Large intestine (tissue), 3 donors: ENCODE data around the gene DGKG. TPM values are rescaled to one million over a fixed set of nuclear protein-coding genes. Genes with fewer than 3 reads are reported as not detected.

Experiments used
- DNase-seq, 2 donors: peaks; one replicate each; pipeline versions ENCODE4 v3.0.0 to v3.0.0-alpha.2; 2013
- H3K27ac ChIP-seq: one replicate; pipeline ENCODE4 v1.5.1; 2013; ENCODE audit warnings: low read length
- H3K27me3 ChIP-seq: 2 replicates; pipeline ENCODE4 v1.6.1; 2013; ENCODE audit warnings: low read length; ENCODE audit not compliant: control insufficient read depth, insufficient read depth
- H3K36me3 ChIP-seq: 2 replicates; pipeline ENCODE4 v1.6.1; 2013; ENCODE audit warnings: low read length; ENCODE audit not compliant: control insufficient read depth, insufficient read depth
- H3K4me1 ChIP-seq: one replicate; pipeline ENCODE4 v1.6.1; 2013; ENCODE audit warnings: low read length; ENCODE audit not compliant: control insufficient read depth, insufficient read depth
- H3K4me3 ChIP-seq: one replicate; pipeline ENCODE4 v1.5.1; 2013; ENCODE audit warnings: low read length
- H3K9me3 ChIP-seq: one replicate; pipeline ENCODE4 v1.6.1; 2013; ENCODE audit warnings: mild to moderate bottlenecking, low read depth, low read length, moderate library complexity; ENCODE audit not compliant: control insufficient read depth
- WGBS: methylation state at CpG from one replicate; pipeline ENCODE4 v1.1.5; 2013; ENCODE audit warnings: low lambda C conversion rate; ENCODE audit not compliant: insufficient coverage; 5-methylcytosine and 5-hydroxymethylcytosine counted together
- polyA plus RNA-seq: library from polyadenylated mRNA; unstranded; fragments of 120-200 nt; gene quantifications from one replicate; pipeline ENCODE4 v1.2.1, GENCODE V29; 2013

The DGKG gene
- polyA plus RNA-seq, 1 donor = 4.8 TPM

DNA sequence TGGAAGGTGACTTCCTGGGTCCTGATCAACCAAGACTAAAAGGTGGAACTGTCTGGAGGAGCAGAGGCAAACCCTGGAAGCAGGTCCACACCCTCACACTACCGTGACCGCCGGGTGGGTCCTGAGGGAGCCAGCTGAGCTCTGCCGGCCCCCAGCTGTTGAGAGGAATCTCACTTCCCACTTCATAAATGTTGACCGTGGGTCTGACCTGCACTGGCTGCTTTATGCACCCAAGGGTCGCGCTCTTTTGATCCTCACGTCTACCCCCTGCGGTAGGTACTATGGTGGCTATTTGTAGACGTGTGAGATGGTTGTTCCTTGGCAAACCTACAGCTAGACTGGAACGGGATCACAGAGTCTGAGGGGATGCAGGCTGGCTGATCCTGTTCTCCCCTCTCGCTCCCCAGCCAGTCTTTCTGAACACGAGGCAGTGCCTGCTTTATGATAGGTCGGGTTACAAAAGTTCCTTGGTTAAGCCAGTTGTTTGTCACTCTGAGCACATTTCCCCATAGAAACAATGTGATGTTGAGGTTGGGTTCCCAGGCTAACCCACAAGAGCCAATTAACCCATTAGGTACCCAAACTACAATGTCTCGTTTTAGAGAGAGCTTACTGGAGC, 140.2 kb downstream of the DGKG start:
- no CpG with 5 or more reads among the region's 15 CpGs for WGBS
- peaks cover 11% of the 10 kb centered on the region for H3K27me3 ChIP-seq
- no peak overlapping the region for H3K4me3 ChIP-seq
- H3K9me3 ChIP-seq = no peaks in the 10 kb centered on the region
- no peak for DNase-seq
- H3K27ac ChIP-seq = no peak overlapping the region
- H3K36me3 ChIP-seq = no peaks in the 10 kb centered on the region
- no peaks in the 10 kb centered on the region for H3K4me1 ChIP-seq

- DNase-seq = no peak
- Histone ChIP-seq H3K27ac (no peak overlapping the region), H3K9me3 (no peaks in the 10 kb centered on the region), H3K4me1 (no peaks in the 10 kb centered on the region), H3K4me3 (no peak overlapping the region), H3K27me3 (peaks cover 8% of the 10 kb centered on the region), H3K36me3 (no peaks in the 10 kb centered on the region)
- WGBS = no CpG with 5 or more reads among the region's 12 CpGs
These were observed 141.0 kb downstream of the DGKG start for GRCh38 chr3:186220911-186221645.

GRCh38 chr3:186220365-186220764, 141.7 kb downstream of the DGKG start:
- WGBS = no CpG with 5 or more reads among the region's 6 CpGs

GRCh38 chr3:186219211-186219638, 142.8 kb downstream of the DGKG start:
- no peak for DNase-seq
- no CpG with 5 or more reads among the region's 7 CpGs for WGBS
- Histone ChIP-seq H3K36me3 (no peaks in the 10 kb centered on the region), H3K27me3 (peaks cover 6% of the 10 kb centered on the region), H3K4me1 (no peaks in the 10 kb centered on the region), H3K4me3 (no peak overlapping the region), H3K9me3 (no peaks in the 10 kb centered on the region), H3K27ac (no peak overlapping the region)

More at GRCh38 chr3:186220365-186220764, 141.7 kb downstream of the DGKG start:
- Histone ChIP-seq H3K4me3 (no peak overlapping the region), H3K4me1 (no peaks in the 10 kb centered on the region), H3K36me3 (no peaks in the 10 kb centered on the region), H3K27ac (no peak overlapping the region), H3K27me3 (peaks cover 6% of the 10 kb centered on the region), H3K9me3 (no peaks in the 10 kb centered on the region)
- DNase-seq = no peak

GRCh38 chr3:186218421-186218820, 143.6 kb downstream of the DGKG start:
- no peak overlapping the region for H3K27ac ChIP-seq
- H3K36me3 ChIP-seq = no peaks in the 10 kb centered on the region
- no peaks in the 10 kb centered on the region for H3K4me1 ChIP-seq
- H3K27me3 ChIP-seq = peaks cover 2% of the 10 kb centered on the region
- 100% methylated on average over 3 of the region's 8 CpGs for WGBS
- no peak overlapping the region for H3K4me3 ChIP-seq
- no peaks in the 10 kb centered on the region for H3K9me3 ChIP-seq
- no peak for DNase-seq

DNA sequence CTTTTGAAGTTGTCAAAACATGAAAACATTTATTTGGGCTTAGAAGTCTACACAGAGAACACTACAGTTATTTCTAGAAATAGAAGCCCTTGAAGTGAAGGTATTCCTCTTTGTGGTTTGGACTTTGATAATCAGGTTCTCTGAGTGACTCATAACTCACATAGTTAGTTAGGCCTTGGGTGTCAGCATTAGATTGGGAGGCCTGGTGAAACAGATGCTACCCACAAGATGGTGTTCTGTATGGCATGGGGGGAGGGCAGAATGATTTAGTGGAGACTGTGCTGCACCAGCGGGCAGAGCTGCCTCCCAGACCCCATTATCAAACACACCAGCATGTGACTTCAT, 144.2 kb downstream of the DGKG start:
- no CpG with 5 or more reads among the region's 1 CpG for WGBS
- no peak for DNase-seq
- Histone ChIP-seq H3K4me1 (no peaks in the 10 kb centered on the region), H3K27ac (no peak overlapping the region), H3K27me3 (no peaks in the 10 kb centered on the region), H3K9me3 (no peaks in the 10 kb centered on the region), H3K4me3 (no peak overlapping the region), H3K36me3 (no peaks in the 10 kb centered on the region)

DNA sequence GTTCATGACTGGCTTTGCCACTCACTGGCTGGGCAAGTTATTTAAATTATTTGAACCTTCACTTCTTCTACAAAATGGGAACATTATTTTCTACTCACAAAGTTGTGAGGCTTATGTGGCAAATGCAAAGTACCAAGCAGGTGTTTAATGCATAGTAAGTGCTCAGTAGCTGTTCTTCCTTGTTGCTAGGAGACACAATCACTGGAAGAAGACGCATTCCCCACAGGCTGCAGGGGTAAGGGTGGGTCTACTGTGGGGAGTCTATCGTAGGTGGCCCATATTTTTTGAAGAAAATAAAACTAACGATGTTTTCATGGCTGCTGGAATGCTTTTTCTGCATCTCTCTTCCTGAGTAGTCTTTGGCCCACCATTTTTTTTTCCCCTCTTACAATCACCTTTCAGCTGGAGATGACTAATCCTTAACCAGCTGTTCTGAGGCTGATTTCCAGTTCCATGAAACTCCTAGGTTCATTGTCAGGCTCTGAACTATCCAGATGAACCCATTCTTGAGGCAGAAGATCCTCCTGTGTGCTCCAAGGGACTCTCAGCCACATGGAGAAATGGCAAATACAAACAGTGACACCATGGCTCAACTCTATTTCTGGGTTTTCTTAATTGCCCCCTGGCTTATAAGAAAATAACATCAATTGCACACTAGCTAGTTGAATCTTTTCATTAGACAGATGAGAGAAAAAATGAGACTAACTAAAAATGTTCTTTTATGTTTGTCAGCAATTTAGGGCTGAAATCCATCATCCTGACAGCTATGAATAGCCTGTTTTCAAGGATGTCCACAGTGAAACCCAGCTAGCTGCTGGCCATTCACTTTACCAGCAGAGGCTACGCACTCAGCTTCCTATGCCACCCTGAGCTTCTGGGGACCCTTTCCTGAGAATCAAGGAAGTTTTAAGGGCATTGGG, 144.9 kb downstream of the DGKG start:
- Histone ChIP-seq H3K4me3 (no peak overlapping the region), H3K27me3 (no peaks in the 10 kb centered on the region), H3K36me3 (no peaks in the 10 kb centered on the region), H3K4me1 (no peaks in the 10 kb centered on the region), H3K27ac (no peak overlapping the region), H3K9me3 (no peaks in the 10 kb centered on the region)
- DNase-seq = no peak
- 80% methylated on average over 1 of the region's 4 CpGs for WGBS

DNA sequence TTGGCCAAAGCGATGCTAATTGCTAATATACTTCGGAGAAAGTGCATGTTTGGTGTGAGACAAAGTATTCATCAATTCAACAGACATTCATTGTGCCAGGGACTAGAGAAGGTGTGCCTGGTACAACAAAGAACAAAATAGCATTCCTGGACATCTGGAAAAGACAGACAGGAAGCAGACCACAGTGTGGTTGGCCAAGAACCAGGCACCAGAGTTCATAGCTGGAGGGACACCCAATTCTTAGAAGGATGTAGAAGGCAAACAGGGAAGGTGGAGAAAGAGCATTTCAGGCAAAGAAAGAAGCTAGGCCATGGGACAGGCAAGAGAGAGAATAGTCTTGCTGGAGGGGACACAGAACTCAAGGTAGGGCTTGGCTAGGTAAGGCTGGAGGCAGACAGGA, 147.4 kb downstream of the DGKG start:
- H3K4me3 ChIP-seq = no peak overlapping the region
- peaks cover 5% of the 10 kb centered on the region for H3K4me1 ChIP-seq
- no peaks in the 10 kb centered on the region for H3K9me3 ChIP-seq
- no peak for DNase-seq
- no peaks in the 10 kb centered on the region for H3K27me3 ChIP-seq
- H3K27ac ChIP-seq = no peak overlapping the region
- H3K36me3 ChIP-seq = no peaks in the 10 kb centered on the region
- WGBS = 80% methylated on average over 1 of the region's 2 CpGs

GRCh38 chr3:186213946-186214345, 148.1 kb downstream of the DGKG start:
- Histone ChIP-seq H3K9me3 (no peaks in the 10 kb centered on the region), H3K27ac (no peak overlapping the region), H3K4me1 (peaks cover 8% of the 10 kb centered on the region), H3K36me3 (no peaks in the 10 kb centered on the region), H3K4me3 (no peak overlapping the region), H3K27me3 (no peaks in the 10 kb centered on the region)
- 75% methylated on average over 2 of the region's 4 CpGs for WGBS
- no peak for DNase-seq

GRCh38 chr3:186212611-186213010, 149.4 kb downstream of the DGKG start:
- WGBS = 100% methylated on average over 1 of the region's 3 CpGs
- H3K9me3 ChIP-seq = no peaks in the 10 kb centered on the region

More at GRCh38 chr3:186212611-186213010, 149.4 kb downstream of the DGKG start:
- Histone ChIP-seq H3K4me1 (peaks cover 8% of the 10 kb centered on the region), H3K27ac (no peak overlapping the region), H3K27me3 (no peaks in the 10 kb centered on the region), H3K36me3 (no peaks in the 10 kb centered on the region), H3K4me3 (no peak overlapping the region)
- DNase-seq = no peak
